NCI-H2227 treated with DMSO at 0.1 percent for 48 hours (cell line): ENCODE measurements around the gene STIMATE.

Experiments used
- DNase-seq: peaks from one replicate; lab custom pipeline; 2025; lab: John Stamatoyannopoulos, UW

The STIMATE gene

DNA sequence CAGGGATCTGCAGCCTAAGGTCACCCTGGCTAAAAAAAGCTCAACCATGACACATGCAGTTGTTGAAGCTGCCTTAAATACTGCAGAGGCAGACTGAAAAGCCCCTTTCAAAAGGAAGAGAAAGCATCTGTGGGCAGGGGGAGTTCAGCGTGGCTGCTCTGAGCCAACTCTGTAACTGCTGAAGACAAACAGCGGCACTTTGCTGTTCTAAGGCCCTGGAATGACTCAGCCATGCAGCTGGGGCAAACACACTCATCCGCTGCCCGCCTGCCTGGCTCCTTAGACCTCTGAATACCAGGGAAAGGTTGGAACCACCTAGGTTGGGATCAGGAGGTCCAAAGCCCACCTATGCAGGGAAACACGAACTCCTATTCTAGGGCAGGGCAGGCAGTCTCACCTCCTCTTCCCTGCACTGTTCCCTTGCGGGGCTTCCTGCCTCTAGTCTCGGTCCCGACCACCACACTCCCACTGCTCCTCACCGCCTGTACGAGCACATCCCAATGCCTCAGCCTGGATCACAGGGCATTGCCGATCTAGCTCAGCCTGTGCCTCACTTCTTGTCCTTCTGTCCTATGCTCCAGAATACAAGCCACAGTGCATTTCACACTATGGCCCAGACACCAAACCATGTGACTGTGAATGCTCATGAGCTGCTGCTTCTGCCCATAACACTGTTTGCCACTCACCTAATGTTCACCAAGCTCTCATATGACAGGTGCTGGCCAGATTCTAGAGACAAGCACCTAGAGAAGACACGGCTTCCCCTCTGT is 56.0 kb downstream of the STIMATE start:
- no peak for DNase-seq

GRCh38 chr3:52839892-52840545 is 57.3 kb downstream of the STIMATE start:
- DNase-seq, result no peak

DNA sequence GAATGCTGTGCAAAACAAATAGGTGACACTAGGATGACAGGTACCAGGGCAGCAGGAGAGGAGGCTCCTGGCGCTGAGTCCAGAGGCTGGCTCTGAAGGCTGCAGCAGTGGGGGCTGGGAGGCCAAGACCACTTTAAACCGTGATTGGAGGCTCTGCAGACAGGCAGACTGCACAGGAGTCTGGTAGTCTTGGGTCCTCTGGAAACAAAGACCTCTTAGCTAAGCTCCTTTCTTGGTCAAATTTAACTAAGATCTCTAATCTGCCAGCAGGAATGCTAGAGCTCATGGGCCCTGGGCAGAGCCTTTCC is 58.1 kb downstream of the STIMATE start:
- DNase-seq, result no peak

DNA sequence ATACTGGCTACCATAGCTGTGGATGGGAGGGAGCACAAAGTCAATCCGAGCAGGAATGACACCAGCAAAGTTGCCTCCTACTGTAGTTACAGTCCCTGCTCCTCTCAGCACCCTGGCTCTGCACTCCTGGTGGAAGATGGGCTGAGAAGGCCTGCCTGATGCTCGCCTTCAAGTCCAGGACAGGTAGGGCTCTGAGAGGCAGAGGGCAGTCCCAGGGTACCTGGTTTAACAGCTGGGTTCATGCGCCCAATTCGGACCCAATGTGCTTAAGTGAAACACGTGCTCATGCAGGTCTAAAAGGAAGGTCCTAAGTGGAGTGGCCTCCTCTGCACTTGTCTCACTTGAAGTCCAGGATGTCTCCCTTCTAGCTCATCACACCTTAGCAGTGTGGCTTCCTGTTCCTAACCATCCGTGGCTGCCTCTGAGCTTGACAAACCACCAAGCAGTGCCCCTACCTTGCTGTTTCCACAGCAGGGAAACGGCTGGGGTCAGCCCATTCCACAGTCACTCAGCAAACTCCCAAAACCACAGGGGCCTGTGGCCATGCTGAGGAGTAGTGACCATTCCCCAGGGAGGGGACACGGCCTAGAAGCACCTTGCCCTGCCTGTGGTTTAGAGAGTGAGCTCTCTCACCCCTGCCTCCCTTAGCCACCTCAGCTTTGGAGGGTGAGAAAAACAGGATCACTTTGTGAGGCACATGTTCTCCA is 58.6 kb downstream of the STIMATE start:
- DNase-seq, result no peak

- DNase-seq, result no peak
These were observed 60.4 kb downstream of the STIMATE start for GRCh38 chr3:52836986-52837385.

DNA sequence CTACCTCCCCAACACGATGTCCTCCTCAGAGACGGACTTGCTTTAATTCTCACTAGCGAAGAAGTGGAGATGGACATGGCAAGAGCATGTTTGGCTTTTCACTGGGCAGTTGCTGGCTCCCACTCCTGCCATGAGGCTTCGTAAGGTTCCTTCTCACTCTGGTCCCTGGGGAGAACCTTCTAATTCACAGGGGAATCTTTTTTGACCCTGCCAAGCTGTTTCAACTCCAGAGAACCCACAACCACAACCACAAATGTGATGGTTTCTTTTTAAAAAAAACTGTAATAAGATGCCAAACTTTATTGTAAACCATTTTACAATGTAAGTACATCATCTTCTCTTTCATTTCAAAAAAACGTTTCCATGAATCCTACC is 60.9 kb downstream of the STIMATE start:
- DNase-seq, result no peak

- no peak for DNase-seq
These were observed 61.4 kb downstream of the STIMATE start for GRCh38 chr3:52835766-52836470.

GRCh38 chr3:52834871-52835501 is 62.4 kb downstream of the STIMATE start, which contains the start of gene MUSTN1:
Gene MUSTN1, minus strand, starts transcription at chr3:52835019. Its CDS starts 71 bp downstream, at chr3:52834948.
- peak; percentile 1 for DNase-seq

- no peak for DNase-seq
These were observed 64.1 kb downstream of the STIMATE start for GRCh38 chr3:52833202-52833601.

- DNase-seq, result no peak
These were observed 65.6 kb downstream of the STIMATE start for GRCh38 chr3:52831500-52832301.

- DNase-seq, result no peak
These were observed 66.7 kb downstream of the STIMATE start, which contains the start of gene ITIH4 for GRCh38 chr3:52830535-52831258. Gene ITIH4, minus strand, starts transcription at chr3:52830672. Its CDS starts 30 bp downstream, at chr3:52830642.

DNA sequence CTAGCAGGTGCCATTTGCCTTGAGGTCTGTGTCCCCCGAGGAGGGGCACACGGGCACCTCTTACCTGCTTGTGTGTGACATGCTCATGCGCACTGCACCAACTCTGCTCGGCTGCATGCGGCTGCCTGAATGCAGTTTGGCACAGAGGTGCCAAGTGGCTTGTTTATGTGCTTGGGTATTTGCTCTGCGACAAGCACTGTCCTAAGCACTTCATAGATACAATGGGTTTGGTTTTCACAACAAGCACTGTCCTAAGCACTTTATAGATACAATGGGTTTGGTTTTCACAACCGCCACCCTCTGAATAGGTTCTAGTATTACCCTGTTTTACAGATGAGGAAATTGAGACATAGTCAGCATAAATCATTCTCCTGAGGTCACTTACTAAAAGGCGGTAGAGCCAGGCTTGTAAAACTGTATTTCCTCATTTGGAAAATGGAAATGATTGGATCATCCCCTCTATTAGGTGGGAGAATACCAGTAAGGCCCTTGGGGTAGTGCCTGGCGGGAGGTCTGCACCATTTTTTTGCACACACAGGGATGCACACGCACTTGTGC is 67.4 kb downstream of the STIMATE start:
- no peak for DNase-seq

- DNase-seq, result no peak
These were observed 67.9 kb downstream of the STIMATE start for GRCh38 chr3:52829482-52829881.

- no peak for DNase-seq
These were observed 69.4 kb downstream of the STIMATE start for GRCh38 chr3:52827866-52828376.

DNA sequence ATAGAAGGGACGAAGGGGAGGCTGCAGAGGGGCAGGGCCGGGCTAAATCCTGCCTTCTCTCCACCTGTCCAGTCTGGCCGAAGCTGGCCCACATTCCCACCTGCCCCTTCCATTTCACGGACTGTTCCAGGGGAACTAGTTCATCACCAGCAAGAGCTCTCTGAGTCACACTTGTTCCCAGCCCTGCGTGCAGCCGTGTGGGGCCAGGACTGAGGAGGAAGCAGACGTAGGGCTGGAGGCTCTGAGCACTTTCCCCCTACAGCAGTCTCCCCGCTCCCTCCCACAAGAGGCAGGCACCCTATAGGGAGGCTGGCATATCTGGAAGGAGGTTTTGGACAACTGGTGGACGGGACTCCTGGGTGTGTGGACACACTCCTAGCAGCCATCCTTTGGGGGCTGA is 69.9 kb downstream of the STIMATE start:
- no peak for DNase-seq

DNA sequence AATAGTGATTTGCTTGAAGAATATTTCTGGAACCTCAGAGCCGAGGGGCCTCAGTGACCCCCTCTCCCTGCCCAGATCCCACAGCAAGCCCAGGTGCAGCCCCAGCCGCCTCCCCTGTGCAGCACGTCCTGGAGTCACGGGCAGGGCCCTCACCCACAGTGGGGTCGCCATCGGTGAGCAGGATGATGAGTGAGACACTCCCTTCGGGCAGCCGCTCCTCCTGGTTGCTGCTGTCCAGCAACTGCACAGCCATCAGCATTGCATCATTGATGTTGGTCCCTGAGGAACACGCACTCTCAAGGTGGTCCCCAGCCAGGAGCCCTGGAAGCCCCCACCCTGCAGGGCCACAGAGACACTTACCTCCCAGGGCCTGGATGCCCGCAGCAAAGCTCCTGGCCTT is 73.3 kb downstream of the STIMATE start:
- no peak for DNase-seq

GRCh38 chr3:52822363-52822762 is 75.0 kb downstream of the STIMATE start:
- DNase-seq, result no peak

DNA sequence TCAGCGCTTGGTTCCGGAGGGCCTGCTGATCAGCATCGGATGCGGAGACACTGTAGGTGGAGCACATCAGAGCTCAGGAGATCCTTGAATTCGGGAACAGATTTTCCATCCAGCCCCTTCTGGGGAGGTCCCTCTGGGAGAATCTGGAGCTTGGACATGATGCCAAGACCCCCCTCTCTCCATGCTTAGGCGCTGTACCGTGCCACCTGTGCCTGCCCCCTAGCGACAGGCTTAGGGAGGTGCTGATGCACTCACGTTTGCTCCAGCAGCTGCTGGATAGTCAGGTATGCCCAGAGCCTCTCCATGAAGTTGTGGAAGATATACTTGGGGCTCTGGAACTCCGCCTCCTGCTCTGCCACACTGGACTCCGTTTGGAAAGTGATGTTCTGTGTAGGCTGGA is 76.6 kb downstream of the STIMATE start:
- DNase-seq, result no peak

DNA sequence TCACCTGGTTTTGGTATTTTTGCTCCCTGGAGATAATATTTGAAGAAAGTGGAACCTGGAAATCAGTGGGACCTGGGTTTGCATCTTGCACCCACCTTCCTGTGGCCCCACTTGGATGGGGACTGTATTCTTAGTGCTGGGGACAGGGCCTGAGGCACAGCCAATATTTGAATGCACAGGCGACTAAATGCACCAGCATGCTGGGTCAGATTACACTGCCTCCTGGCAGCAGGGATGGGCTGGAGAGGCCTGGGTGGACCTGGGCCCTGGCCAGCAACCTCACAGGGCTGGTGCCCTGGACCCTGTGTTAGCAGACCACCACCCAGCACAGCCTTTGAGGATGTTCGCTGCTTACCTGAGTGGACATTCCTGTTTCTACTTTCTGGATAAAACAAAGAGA is 77.4 kb downstream of the STIMATE start:
- DNase-seq, result no peak

- DNase-seq, result no peak
These were observed 79.5 kb downstream of the STIMATE start for GRCh38 chr3:52817860-52818259.
